BLaER1 treated with 17β-estradiol and CSF1 and Interleukin-3, amounts not matched to agents 10 nM and 100 nM (cell line): ENCODE data around the gene NUDT14.

ENCODE experiments used
- H3K27ac ChIP-seq, 11 experiments: shearing (Covaris generic); formaldehyde crosslinking; 2 replicates each; pipeline ENCODE4 v1.8.1; 2022
- H3K27me3 ChIP-seq, 11 experiments: shearing (Covaris generic); formaldehyde crosslinking; 2 replicates each; pipeline ENCODE4 v1.8.1; 2022
- H3K36me3 ChIP-seq, 11 experiments: shearing (Covaris generic); formaldehyde crosslinking; 2 replicates each; pipeline ENCODE4 v1.8.1; 2022
- H3K4me1 ChIP-seq, 10 experiments: shearing (Covaris generic); formaldehyde crosslinking; 2 replicates each; pipeline ENCODE4 v1.8.1; 2022
- H3K4me2 ChIP-seq, 11 experiments: shearing (Covaris generic); formaldehyde crosslinking; 2 replicates each; pipeline ENCODE4 v1.8.1; 2022
- H3K4me3 ChIP-seq, 10 experiments: shearing (Covaris generic); formaldehyde crosslinking; 2 replicates each; pipeline ENCODE4 v1.8.1; 2022
- H3K9ac ChIP-seq, 11 experiments: shearing (Covaris generic); formaldehyde crosslinking; 2 replicates each; pipeline ENCODE4 v1.8.1; 2022
- H3K9me3 ChIP-seq, 11 experiments: shearing (Covaris generic); formaldehyde crosslinking; replicated peaks in 1 of 11; 2 replicates each; pipeline ENCODE4 v1.8.1; 2022
- H4K20me1 ChIP-seq, 11 experiments: shearing (Covaris generic); formaldehyde crosslinking; 2 replicates each; pipeline ENCODE4 v1.8.1; 2022
- Cebpa-rat ChIP-seq, 11 experiments: shearing (Covaris generic); IDR thresholded peaks; 2 replicates each; pipeline ENCODE4 v1.8.1; 2022

The NUDT14 gene

DNA sequence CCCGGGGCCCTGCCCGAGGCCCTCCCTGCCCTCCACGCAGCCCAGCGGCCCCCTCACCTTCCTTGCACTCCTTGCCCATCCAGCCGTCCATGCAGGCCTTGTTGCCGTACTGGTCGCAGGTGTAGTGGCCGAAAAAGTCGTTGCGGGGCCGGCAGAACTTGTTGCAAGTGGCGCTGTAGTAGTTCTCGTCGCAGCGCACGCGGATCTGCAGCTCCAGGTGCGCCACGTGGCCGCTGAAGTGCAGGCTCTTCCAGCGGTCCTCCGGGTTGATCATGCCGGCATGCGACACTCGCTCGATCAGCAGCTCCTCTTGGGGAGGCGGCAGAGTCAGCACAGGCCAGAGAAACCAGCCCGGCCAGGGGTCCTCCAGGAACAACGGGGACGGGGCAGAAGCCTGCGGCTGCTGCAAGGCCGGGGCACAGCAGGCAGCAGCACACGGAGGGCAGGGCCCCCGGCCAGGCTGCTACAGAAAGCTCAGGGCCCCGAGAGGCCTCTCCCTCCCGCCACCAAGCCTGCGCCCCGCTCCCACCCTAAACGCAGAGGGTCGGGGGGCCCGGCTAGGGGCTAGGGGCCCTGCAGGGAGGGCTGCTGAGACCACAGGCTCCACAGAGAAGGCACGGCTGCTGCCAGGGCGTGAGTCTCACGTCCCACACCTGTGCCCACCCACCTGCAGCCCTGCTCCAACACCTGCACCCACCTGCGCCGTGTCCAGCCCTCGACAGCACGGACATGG, 25.3 kb downstream of the NUDT14 start:
- H4K20me1 ChIP-seq, result peaks cover 0 to 90% (median 74%) of the 10 kb centered on the region in 11 experiments; a peak in 18 of 22 replicates
- H3K27ac ChIP-seq, result no peak overlapping the region
- peak overlapping the region in 3 of 11 experiments; percentile 18 to 37 (median 26); a peak in 3 of 22 replicates for H3K9ac ChIP-seq
- peaks cover 6 to 89% (median 62%) of the 10 kb centered on the region in 10 experiments; a peak in 17 of 20 replicates for H3K4me1 ChIP-seq
- peaks cover 0 to 35% (median 13%) of the 10 kb centered on the region in 11 experiments; a peak in 11 of 22 replicates for H3K36me3 ChIP-seq
- H3K4me2 ChIP-seq, result peak overlapping the region in 7 of 11 experiments; percentile 20 to 56 (median 47); a peak in 13 of 22 replicates
- no peak for TF ChIP-seq Cebpa-rat (IDR thresholded peaks at IDR 0.05)
- no peaks in the 10 kb centered on the region for H3K9me3 ChIP-seq
- peaks cover 0 to 14% (median 0%) of the 10 kb centered on the region in 11 experiments; a peak in 1 of 22 replicates for H3K27me3 ChIP-seq
- no peak overlapping the region for H3K4me3 ChIP-seq

DNA sequence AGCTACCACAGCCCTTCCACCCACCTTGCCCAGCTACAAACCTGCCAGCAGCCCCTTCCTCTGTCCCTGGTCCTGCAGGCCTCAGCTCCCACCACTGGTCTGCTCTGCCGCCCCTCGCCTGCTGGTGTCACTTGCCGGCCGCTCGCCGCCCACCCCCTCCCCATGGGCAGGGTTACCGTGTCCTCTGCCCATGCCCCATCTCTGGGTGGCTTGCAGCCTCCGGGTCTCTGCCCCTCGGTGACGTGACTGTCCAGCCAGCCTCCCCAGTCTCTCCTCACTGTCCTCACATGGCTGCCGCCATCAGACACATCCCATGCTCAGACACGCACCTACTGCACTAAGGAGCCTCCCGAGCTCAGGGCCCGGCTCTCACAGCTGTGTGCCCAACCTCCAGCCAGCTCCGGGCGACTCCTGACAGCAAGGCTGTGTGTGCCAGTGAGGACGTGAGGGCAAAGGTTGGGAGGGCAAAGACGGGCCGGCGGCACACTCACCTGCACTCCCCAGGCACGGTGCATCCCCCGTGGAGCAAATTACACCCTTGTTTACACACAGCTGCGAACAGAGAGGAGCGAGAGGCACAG, 26.0 kb downstream of the NUDT14 start:
- Histone ChIP-seq H4K20me1 (peaks cover 0 to 90% (median 67%) of the 10 kb centered on the region in 11 experiments; a peak in 17 of 22 replicates), H3K9me3 (no peaks in the 10 kb centered on the region), H3K27me3 (peaks cover 0 to 14% (median 0%) of the 10 kb centered on the region in 11 experiments; a peak in 1 of 22 replicates), H3K4me2 (peak overlapping the region in 7 of 11 experiments; percentile 20 to 56 (median 47); a peak in 13 of 22 replicates), H3K36me3 (peaks cover 0 to 41% (median 13%) of the 10 kb centered on the region in 11 experiments; a peak in 11 of 22 replicates), H3K4me3 (no peak overlapping the region), H3K4me1 (peaks cover 6 to 88% (median 57%) of the 10 kb centered on the region in 10 experiments; a peak in 17 of 20 replicates), H3K27ac (no peak overlapping the region), H3K9ac (peak overlapping the region in 4 of 11 experiments; percentile 5 to 37 (median 22); a peak in 3 of 22 replicates)
- TF ChIP-seq Cebpa-rat (IDR thresholded peaks at IDR 0.05), result no peak

DNA sequence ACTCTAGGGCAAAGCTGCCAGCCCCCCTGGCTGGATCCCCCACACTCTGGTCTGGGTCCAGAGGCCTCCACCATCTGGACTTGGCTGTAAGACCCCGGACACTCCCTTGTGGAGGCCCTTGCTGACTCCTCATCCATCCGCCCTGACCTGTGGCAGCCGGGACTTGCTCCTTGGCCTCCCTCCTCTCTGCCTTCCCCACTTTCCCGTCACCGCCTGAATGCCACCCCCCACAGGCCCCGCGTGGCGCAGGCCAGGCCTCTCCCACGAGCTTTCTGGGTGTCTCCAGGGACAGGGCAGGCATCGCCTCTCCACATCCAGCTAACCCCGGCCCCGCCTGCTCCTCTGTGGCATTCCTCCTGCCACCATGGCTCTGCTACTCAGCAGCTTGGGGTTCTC, 26.6 kb downstream of the NUDT14 start:
- Histone ChIP-seq H3K27me3 (peaks cover 0 to 14% (median 0%) of the 10 kb centered on the region in 11 experiments; a peak in 1 of 22 replicates), H4K20me1 (peaks cover 0 to 91% (median 67%) of the 10 kb centered on the region in 11 experiments; a peak in 17 of 22 replicates), H3K4me1 (peaks cover 6 to 90% (median 58%) of the 10 kb centered on the region in 10 experiments; a peak in 17 of 20 replicates), H3K27ac (peak overlapping the region in 1 of 11 experiments; percentile 28; a peak in 1 of 22 replicates), H3K4me3 (no peak overlapping the region), H3K4me2 (peak overlapping the region in 7 of 11 experiments; percentile 5 to 84 (median 35); a peak in 9 of 22 replicates), H3K9ac (peak overlapping the region in 1 of 11 experiments; percentile 52; a peak in 2 of 22 replicates), H3K9me3 (no peaks in the 10 kb centered on the region), H3K36me3 (peaks cover 0 to 42% (median 13%) of the 10 kb centered on the region in 11 experiments; a peak in 11 of 22 replicates)
- no peak for TF ChIP-seq Cebpa-rat (IDR thresholded peaks at IDR 0.05)

DNA sequence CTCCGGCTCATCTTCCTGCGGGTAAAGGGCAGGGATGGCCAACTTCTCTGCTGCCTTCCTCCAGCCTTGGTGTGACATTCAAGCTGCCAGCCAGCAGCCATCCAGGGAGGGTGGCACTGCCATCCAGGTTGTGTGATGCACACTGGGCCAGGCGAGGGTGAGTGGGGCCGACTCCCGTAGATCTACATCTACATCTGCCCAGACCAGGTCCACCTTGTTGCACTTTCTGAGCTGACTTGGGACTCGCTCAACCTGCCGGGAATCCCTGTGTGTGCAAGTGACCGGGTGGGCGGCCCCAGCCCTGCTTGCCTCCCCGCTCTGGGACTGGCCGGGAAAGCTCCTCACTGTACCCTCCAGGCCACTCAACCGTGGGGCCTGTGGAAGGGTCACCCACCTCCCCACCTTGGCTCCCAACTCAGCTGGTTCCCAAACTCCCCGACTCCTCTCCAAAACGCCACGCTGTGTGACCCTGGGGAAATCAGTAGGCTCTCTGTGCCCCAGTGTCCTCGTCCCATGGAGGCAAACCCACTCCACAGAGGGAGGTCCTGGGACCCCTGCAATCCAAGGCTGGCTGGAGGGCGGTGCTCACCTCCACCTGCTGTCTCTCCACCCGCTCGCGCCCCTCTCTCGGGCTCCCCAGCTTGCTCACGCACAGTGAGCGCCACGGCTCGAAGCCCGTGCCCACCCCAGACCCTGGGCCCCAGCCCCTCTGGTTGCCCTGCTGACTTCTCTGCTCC, 27.2 kb downstream of the NUDT14 start:
- Histone ChIP-seq H3K4me2 (peak overlapping the region in 8 of 11 experiments; percentile 43 to 89 (median 78); a peak in 12 of 22 replicates), H3K27me3 (peaks cover 0 to 14% (median 0%) of the 10 kb centered on the region in 11 experiments; a peak in 1 of 22 replicates), H3K4me3 (no peak overlapping the region), H3K36me3 (peaks cover 0 to 42% (median 13%) of the 10 kb centered on the region in 11 experiments; a peak in 11 of 22 replicates), H3K9ac (peak overlapping the region in 1 of 11 experiments; percentile 52; a peak in 1 of 22 replicates), H3K4me1 (peaks cover 6 to 89% (median 58%) of the 10 kb centered on the region in 10 experiments; a peak in 17 of 20 replicates), H3K27ac (peak overlapping the region in 1 of 11 experiments; percentile 28; a peak in 1 of 22 replicates), H3K9me3 (no peaks in the 10 kb centered on the region), H4K20me1 (peaks cover 0 to 85% (median 68%) of the 10 kb centered on the region in 11 experiments; a peak in 17 of 22 replicates)
- TF ChIP-seq Cebpa-rat (IDR thresholded peaks at IDR 0.05), result no peak

- H3K27ac ChIP-seq, result no peak overlapping the region
- peaks cover 6 to 83% (median 56%) of the 10 kb centered on the region in 10 experiments; a peak in 17 of 20 replicates for H3K4me1 ChIP-seq
- no peaks in the 10 kb centered on the region for H3K9me3 ChIP-seq
- H4K20me1 ChIP-seq, result peaks cover 0 to 82% (median 66%) of the 10 kb centered on the region in 11 experiments; a peak in 17 of 22 replicates
- peaks cover 0 to 14% (median 0%) of the 10 kb centered on the region in 11 experiments; a peak in 1 of 22 replicates for H3K27me3 ChIP-seq
- no peak overlapping the region for H3K4me3 ChIP-seq
- TF ChIP-seq Cebpa-rat (IDR thresholded peaks at IDR 0.05), result no peak
- peaks cover 0 to 47% (median 13%) of the 10 kb centered on the region in 11 experiments; a peak in 11 of 22 replicates for H3K36me3 ChIP-seq
- H3K4me2 ChIP-seq, result peak overlapping the region in 10 of 11 experiments; percentile 23 to 89 (median 70); a peak in 19 of 22 replicates
- no peak overlapping the region for H3K9ac ChIP-seq
Measured at GRCh38 chr14:105153331-105153731, 27.8 kb downstream of the NUDT14 start.

DNA sequence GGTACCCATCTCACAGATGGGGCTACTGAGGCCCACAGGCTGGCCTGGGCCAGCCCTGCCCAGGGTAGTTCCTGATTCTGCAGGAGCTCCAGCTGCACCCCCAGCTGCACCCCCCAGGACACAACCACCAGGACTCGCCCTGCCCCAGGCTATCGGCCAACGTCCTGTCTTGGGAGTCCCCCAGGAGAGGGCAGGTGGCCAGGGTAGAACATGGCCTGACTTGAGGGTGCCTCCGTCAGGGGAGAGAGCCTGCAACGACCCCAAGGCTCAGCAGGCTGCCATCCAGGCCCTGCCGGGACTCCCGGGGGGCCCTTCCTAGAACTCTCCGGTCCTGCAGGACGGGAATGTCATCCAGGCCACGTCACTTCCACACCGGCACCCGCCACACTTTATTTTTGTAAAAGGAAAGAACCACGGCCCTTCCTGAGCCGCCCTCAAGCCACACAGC, 28.3 kb downstream of the NUDT14 start:
- Histone ChIP-seq H3K4me3 (no peak overlapping the region), H3K9me3 (no peaks in the 10 kb centered on the region), H4K20me1 (peaks cover 0 to 79% (median 61%) of the 10 kb centered on the region in 11 experiments; a peak in 17 of 22 replicates), H3K4me2 (peak overlapping the region; percentile 23 to 89 (median 61); a peak in 19 of 22 replicates), H3K27ac (peak overlapping the region in 4 of 11 experiments; percentile 28 to 43 (median 32); a peak in 2 of 22 replicates), H3K36me3 (peaks cover 0 to 52% (median 15%) of the 10 kb centered on the region in 11 experiments; a peak in 13 of 22 replicates), H3K9ac (peak overlapping the region in 3 of 11 experiments; percentile 3 to 60 (median 41); a peak in 2 of 22 replicates), H3K27me3 (peaks cover 0 to 14% (median 0%) of the 10 kb centered on the region in 11 experiments; a peak in 1 of 22 replicates), H3K4me1 (peaks cover 6 to 78% (median 54%) of the 10 kb centered on the region in 10 experiments; a peak in 17 of 20 replicates)
- TF ChIP-seq Cebpa-rat (IDR thresholded peaks at IDR 0.05), result no peak

- H3K4me1 ChIP-seq, result peaks cover 6 to 71% (median 54%) of the 10 kb centered on the region in 10 experiments; a peak in 17 of 20 replicates
- peak overlapping the region in 4 of 11 experiments; percentile 28 to 43 (median 32); a peak in 3 of 22 replicates for H3K27ac ChIP-seq
- peaks cover 0 to 72% (median 54%) of the 10 kb centered on the region in 11 experiments; a peak in 17 of 22 replicates for H4K20me1 ChIP-seq
- H3K27me3 ChIP-seq, result peaks cover 0 to 14% (median 0%) of the 10 kb centered on the region in 11 experiments; a peak in 1 of 22 replicates
- peak overlapping the region in 7 of 11 experiments; percentile 3 to 66 (median 41); a peak in 8 of 22 replicates for H3K9ac ChIP-seq
- no peak overlapping the region for H3K4me3 ChIP-seq
- no peak for TF ChIP-seq Cebpa-rat (IDR thresholded peaks at IDR 0.05)
- H3K9me3 ChIP-seq, result no peaks in the 10 kb centered on the region
- H3K4me2 ChIP-seq, result peak overlapping the region; percentile 26 to 89 (median 61); a peak in 21 of 22 replicates
- peaks cover 0 to 50% (median 15%) of the 10 kb centered on the region in 11 experiments; a peak in 14 of 22 replicates for H3K36me3 ChIP-seq
Measured at GRCh38 chr14:105151838-105152793, 29.0 kb downstream of the NUDT14 start.
